Stimulated activated naive CD4-positive, alpha-beta T cell (primary cell): ENCODE data around the gene ITGA4.

Experiments used
- DNase-seq, 6 experiments: peaks; one replicate each; lab custom pipeline; 2025; lab: John Stamatoyannopoulos, UW

ITGA4 gene

GRCh38 chr2:181458871-181459270, 1.7 kb downstream of the ITGA4 start:
- no peak for DNase-seq

- DNase-seq, result no peak
Observed at GRCh38 chr2:181459621-181460021, 2.4 kb downstream of the ITGA4 start.

DNA sequence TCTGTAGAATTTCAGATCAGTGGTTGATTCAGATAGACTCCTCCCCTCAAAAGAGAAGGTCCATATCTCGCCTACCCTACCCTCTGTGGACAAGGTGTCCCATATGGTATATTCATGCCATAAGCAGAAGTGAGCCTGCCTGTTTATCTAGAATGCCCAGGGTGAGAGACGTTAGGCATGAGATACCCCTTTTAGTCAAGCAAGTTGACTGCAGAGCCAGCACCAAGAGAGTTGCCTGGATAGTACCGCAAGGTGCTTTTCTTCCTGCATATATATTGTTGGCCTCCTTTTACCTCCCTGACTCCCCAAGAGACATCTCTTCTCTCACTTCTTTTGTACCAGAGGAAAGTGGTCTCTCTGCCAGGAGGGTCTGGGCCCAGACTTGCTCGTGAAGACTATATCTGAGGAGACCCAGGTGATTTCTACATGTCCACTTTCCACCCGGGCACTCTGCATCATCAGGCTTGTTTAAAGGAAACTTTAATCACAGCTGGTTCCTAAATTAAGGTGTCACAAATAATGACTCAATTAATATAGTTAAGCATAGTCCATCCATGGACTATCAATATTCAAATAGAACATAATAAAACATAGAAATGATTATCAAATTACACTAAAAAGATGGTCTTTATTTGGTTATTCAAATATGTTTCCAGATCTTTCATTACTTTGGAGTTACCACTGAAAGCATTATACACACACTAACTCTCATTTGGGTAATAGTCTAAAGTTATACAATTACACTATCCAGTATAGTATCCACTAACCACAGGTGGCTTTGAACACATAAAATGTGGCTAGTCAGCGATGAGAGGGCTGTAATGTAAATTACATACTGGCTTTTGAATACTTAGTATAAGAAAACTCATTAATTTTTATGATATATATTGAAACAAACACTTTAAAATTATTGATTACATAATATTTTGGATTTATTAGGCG, 4.1 kb downstream of the ITGA4 start:
- DNase-seq, result peak in 1 of 6 experiments; percentile 32

DNA sequence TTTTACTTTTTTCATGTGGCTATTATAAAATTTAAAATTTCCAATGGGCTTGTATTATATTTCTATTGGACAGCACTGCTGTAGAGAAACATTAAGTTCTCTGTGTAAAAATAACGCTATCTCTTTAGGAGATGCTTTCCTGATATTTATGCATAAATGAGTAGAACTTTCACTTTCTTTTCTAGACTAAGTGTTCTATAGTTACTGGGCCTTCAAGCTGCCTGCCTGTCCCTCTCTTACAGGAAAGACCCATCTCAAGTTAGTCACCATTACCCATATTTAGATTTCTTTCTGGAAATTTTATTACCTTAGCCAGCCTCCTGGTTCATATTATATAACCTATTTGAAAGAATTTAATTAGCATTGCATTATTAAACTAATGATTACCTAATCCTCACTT, 4.8 kb downstream of the ITGA4 start:
- peak in 3 of 6 experiments; percentile 11 to 17 (median 17) for DNase-seq

DNA sequence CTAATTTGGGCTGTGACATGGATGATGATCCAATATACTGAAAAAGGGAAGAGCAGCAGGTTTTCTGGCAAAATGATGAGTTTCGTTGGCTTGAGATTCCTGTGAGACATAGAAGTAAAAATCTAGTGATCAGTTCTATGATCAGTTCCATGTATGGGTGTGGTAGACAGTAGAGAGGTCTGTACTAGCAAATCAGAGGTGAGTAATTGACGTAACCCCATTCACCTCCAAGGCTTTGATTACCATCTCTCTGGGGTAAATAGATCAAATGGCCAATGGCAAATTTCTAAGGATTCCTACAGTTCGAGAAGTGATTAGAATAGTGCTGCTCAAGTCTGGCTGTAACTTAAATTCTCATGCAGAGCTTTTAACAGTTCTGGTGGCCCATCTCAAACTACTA, 6.4 kb downstream of the ITGA4 start:
- DNase-seq, result no peak

GRCh38 chr2:181464966-181465365, 7.8 kb downstream of the ITGA4 start:
- DNase-seq, result no peak

GRCh38 chr2:181465676-181466375, 8.6 kb downstream of the ITGA4 start:
- DNase-seq, result no peak

DNA sequence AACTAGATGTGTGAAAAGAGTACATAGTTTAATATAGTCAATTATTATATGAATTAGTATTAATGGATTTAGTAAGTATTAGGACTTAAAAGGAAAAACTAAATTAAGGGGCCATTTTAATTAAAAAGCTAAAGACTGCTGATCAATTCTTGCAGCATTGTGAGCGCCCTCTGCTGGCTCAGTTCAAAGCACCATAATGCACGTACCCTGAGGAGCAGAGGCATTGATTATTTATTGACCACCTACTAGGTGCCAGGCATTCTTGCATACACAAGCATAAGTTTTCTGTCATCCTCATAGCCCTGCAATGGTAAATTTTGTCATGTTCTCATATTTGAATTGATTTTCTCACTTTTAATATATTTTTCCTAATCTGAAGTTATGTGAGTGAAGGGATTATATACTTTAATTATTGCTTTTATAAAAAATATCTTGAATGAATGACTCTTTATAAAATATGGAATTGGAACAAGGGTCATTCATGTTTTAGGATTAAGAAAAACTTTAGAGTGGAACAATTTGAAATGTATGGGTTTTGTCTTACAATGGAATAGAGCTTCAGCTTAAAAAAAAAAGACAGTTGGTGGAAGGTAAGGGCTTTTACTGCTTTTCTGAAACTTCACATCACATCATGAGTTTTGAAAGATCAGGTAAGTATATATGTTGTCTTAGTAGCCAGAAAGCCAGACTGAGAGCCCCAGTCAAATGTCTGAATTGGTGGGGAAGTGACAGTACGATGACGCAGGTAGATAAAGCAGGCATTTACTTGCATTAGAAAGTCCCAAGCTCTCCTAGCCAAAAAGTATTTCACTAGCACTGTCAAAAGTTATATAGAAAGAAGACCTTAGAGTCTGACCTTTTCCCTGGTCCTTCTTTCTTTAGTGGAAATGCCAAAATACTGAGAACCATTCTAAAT, 9.7 kb downstream of the ITGA4 start:
- DNase-seq, result peak; percentile 38 to 68 (median 56)

DNA sequence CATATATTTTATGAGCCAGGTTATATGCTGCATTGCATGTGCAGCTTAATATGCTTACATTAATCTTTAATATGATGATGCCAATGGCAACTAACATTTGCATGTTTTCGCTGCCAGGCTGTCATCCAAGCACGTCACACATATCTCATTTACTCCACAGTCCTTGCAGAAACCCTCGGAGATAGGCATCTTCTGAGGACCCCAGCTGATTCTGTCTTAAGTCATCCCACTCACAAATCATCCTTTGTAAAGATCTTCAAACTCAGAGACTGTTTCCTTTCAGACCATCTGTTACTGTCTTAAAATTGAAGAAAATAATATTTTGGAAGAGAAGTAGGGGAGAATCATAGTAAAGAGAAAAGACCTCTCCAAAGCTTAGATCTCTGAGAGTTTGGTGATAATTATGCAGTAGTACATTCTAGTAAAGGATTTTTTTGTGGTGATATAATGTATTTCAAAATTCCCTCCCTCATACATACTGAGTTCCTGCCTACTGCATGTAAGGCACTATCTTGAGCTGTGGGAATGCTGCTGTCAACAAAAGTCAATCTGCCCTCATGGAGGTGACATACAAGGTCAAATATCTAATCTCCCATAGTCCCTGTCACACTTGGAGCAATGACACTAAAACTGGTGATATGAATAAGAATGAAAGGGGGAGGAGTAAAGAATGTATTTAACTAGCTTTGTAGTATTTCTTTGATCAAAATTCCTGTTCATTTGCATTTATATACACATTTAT, 11.0 kb downstream of the ITGA4 start:
- DNase-seq, result no peak

DNA sequence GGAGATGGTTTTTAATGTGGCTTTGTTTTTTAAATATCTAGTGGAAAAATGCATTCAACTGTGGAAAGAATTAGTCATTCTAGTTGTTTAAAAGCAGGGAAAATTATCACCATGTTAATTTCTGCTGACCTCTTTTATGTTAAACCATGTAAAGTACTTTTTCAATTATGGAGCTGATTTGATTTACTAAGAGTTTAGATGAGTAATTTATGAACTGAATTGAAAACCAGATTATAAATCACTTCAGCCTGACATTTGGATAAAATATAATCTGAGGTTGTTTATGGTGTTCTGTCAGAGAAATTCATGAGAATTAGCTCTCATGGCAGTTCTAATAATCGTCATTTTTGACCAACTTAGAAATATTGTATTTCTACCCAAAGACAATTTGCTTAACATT, 11.6 kb downstream of the ITGA4 start:
- DNase-seq, result no peak

- no peak for DNase-seq
Observed at GRCh38 chr2:181471226-181471625, 14.0 kb downstream of the ITGA4 start.

GRCh38 chr2:181471783-181472182, 14.6 kb downstream of the ITGA4 start:
- DNase-seq, result no peak

GRCh38 chr2:181472990-181473389, 15.8 kb downstream of the ITGA4 start:
- no peak for DNase-seq

DNA sequence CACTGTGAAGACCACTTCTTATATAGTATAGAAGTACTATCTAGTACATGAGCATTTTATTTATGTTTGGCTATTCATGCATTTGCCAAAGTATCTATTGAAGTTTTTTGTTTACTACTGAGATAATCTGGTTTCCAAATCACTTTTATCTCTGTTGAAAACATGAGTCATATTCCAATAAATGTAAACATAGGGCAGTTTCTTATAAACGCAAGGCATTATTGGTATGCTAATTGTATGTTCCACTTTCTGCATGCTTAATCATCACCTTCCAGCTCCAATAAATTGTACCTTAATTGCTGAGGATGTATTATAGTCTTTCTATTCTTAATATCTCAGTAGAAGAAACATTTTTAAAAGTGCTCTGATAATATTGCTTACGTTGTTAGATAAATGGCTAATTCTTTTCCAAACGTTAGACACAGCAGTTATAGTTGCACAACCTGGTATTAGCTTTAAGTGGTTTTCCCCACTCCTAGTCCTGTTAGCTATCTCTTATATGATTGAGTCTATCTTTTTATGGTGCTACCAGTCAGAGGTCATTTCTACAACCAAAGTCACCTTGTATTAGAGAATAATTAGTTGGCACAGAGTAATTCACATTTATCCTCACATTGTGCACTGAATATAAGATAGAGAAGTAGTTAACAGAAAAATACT, 17.2 kb downstream of the ITGA4 start:
- no peak for DNase-seq

DNA sequence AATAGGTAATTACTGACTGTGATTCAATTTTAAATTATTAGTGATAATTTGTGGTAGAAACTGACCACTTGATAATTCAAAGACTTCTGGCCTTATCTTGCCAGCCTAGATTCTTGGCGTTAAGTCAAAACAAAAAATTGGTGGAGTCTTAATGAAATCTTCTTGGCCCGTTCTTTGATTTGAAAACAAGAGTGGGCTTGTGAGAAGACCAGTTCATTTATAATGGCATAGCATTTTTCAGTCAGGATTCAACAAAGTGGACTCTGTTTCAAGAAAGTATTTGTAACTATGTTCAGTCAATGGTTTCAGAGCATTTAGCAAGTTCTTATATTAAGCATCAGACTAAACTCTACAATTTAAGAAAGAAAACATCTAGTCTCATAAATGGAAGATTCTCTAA, 26.0 kb downstream of the ITGA4 start:
- no peak for DNase-seq

GRCh38 chr2:181483876-181484275, 26.7 kb downstream of the ITGA4 start:
- no peak for DNase-seq

DNA sequence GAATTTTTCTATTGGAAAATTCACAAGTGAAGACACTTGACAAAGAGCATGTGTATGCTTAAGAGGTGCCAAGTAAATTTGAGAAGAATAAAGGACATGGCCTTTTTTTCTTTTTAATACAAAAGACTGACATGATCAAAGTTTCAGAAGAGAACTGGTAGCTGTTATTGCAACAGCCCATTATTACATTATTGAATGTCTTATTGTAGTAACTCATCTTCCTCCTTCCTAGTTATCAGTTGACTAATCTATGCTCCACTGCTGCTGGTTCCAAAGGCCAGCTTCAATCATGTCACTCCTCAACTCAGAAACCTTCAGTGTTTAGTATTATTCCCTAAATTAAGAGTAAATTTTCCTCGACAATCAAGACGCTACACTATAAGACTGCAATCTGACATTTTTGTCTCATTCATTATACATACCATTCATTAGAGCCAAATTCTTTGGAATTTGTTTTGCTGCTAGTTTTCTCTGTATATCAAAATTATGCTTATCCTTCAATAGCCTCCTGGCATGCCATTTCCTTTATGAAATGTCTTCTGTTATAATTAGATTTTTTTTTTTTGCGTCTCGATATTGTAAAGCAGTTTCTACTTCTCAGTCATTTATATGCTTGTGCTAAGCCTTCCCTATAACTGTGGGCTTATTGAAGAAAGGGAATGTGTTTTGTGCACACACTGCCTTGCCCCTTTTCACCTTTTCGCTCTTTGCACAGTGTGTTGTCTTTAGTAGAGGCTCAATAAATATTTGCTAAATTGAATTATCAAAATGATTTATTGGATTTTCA, 27.9 kb downstream of the ITGA4 start:
- DNase-seq, result no peak

DNA sequence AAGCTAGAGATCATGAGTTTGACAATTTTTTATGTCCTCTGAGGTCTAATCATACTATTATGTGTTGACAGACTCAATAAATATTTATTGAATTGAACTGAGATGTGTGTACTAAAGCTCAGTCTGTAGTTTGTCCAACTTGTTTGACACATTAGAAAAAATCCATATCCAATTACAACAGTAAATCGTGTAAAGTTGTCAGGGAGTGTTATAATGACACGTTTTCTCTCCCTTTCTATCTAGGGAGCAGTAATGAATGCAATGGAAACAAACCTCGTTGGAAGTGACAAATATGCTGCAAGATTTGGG, 28.4 kb downstream of the ITGA4 start:
- DNase-seq, result no peak

GRCh38 chr2:181499231-181499630, 42.0 kb downstream of the ITGA4 start:
- DNase-seq, result no peak

DNA sequence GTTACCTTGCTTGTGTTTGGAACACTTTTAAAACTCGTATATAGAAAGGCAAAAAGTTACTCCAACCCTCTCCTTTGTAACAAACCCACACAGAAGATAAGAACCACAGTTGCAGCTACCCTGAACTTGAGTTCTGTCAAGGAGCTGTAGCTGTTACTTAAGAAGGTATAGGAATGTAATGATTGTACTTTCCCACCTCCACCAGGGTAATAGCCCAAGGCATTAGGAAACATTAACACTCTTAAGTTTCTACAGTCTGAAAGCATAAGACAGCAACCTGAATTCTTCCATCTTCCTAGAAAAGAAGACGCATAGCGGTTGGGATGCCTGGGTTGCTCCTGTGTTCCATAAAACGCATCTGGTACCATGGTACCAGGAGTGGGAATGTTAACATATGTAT, 43.0 kb downstream of the ITGA4 start:
- no peak for DNase-seq
